GM12864 (cell line): Measurements from ENCODE around the gene TM6SF1.
A peak's percentile ranks its signal among the peaks of the same experiment; 100 is the strongest.

ENCODE experiments used
- DNase-seq: peaks from one replicate; pipeline ENCODE4 v3.0.0-alpha.2; 2011; ENCODE audit warnings: low read depth
- H3K4me3 ChIP-seq: 2 replicates; pipeline ENCODE4 v1.5.1; 2011; ENCODE audit warnings: mild to moderate bottlenecking, low read depth, low read length, control low read depth
- TF ChIP-seq, protein P1 (sequence below): IDR thresholded peaks from 2 replicates; pipeline ENCODE4 v1.5.1; 2011; ENCODE audit warnings: low read depth, mild to moderate bottlenecking, moderate library complexity, low read length, control low read depth, inconsistent platforms; ENCODE audit errors: missing control alignments

TM6SF1 gene

DNA sequence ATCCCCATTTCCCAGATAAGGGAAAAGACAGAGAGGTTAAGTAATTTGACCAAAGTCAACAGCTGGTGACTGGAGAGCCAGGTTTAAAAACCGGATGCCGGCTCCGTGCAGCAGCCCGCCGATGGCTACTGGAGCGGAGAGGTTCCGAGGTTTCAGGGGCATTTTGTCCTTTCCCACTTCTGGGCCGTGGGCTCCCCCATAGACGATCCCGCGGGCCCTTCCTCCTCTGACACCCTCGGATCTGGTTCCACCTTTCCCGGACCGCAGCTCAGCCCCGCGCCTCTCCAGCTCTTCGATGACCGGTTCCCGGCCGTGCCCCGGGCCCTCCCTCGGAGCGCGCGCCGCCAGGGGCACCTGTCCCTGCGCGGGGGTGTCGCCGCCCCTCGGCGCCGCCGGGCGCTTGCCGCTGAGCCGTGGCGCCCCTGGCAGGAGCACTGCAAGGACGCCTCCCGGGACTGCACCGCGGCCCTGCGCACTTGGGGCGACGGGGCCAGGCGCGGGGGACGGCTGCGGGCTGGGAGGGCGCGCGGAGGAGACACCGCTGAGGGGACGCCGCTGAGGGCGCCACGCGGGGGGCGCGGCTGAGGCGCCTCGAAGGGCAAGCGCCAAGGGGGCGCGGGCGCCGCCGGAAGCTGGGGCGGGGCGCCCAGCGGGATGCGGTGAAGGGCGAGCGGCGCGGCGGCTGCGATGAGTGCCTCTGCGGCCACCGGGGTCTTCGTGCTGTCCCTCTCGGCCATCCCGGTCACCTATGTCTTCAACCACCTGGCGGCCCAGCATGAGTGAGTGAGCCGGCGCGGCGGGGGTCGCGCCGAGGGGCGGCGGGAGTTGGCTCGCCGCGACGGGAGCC, at the start of gene TM6SF1:
TM6SF1 (plus strand) TSS at position 652 of the 847 bp plus-strand sequence; CDS start at position 688, 36 bp downstream.
- H3K4me3 ChIP-seq: peak within 1 kb of the TSS; percentile 65
- no peak for DNase-seq
- TF ChIP-seq, protein P1, sequence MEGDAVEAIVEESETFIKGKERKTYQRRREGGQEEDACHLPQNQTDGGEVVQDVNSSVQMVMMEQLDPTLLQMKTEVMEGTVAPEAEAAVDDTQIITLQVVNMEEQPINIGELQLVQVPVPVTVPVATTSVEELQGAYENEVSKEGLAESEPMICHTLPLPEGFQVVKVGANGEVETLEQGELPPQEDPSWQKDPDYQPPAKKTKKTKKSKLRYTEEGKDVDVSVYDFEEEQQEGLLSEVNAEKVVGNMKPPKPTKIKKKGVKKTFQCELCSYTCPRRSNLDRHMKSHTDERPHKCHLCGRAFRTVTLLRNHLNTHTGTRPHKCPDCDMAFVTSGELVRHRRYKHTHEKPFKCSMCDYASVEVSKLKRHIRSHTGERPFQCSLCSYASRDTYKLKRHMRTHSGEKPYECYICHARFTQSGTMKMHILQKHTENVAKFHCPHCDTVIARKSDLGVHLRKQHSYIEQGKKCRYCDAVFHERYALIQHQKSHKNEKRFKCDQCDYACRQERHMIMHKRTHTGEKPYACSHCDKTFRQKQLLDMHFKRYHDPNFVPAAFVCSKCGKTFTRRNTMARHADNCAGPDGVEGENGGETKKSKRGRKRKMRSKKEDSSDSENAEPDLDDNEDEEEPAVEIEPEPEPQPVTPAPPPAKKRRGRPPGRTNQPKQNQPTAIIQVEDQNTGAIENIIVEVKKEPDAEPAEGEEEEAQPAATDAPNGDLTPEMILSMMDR: peak; percentile 7

GRCh38 chr15:83057696-83058376, 49.6 kb upstream of the TM6SF1 start:
- no peak overlapping the region for H3K4me3 ChIP-seq
- DNase-seq: no peak
- TF ChIP-seq, protein P1: no peak

- H3K4me3 ChIP-seq: no peak overlapping the region
- TF ChIP-seq, protein P1: no peak
- no peak for DNase-seq
Measured at GRCh38 chr15:83061680-83062079, 45.8 kb upstream of the TM6SF1 start.

- no peak for DNase-seq
- peak overlapping the region; percentile 18 for H3K4me3 ChIP-seq
Measured at GRCh38 chr15:83062768-83063180, 44.7 kb upstream of the TM6SF1 start.

DNA sequence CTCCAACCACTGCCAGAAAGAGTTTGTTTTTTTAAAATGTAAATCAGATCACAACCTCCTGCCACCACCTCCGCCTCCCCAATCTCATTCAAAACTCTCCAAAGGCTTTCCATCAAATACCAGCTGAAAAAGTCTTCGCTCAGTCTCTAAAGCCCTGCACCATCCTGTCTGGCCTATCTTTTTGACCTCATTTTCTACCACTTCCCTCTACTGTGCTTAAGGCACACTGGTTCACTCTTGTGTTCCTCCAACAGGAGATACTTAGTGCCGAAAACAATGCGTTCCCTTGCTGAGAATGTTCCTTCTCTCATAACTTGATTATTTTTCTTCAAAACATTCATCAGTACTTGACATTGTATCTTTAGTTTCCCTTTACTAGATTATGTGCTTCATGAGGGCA, 43.9 kb upstream of the TM6SF1 start:
- TF ChIP-seq, protein P1: no peak
- DNase-seq: no peak
- H3K4me3 ChIP-seq: peak overlapping the region; percentile 24; the same call in 1 of the 2 replicates

More at GRCh38 chr15:83062768-83063180, 44.7 kb upstream of the TM6SF1 start:
- TF ChIP-seq, protein P1: no peak

GRCh38 chr15:83064859-83065258, 42.6 kb upstream of the TM6SF1 start:
- H3K4me3 ChIP-seq: peak overlapping the region; percentile 87
- no peak for DNase-seq
- TF ChIP-seq, protein P1: no peak

GRCh38 chr15:83065431-83065830, 42.0 kb upstream of the TM6SF1 start:
- H3K4me3 ChIP-seq: peak overlapping the region; percentile 87
- TF ChIP-seq, protein P1: no peak
- DNase-seq: no peak
